Thymus (tissue), 11 donors: Measurements from ENCODE around the gene ATXN1. TPM values are rescaled to one million over a fixed set of nuclear protein-coding genes. Genes with fewer than 3 reads are reported as not detected.
"Not testable (repeated sequence)": the region's sequence is repeated elsewhere in the genome, so short reads cannot be mapped to it uniquely, and the experiment has no call there.

Experiments used
- DNase-seq, 9 donors: peaks; one replicate each; pipeline ENCODE4 v3.0.0-alpha.2; 2013; ENCODE audit warnings: low spot score in 9 of 9, low read depth in 6 of 9, missing footprints in 1 of 9
- H3K27ac ChIP-seq, 2 donors: one replicate each; pipeline ENCODE4 v1.5.1; 2013; ENCODE audit warnings: control low read depth in 1 of 2, low read depth in 1 of 2, low read length in 1 of 2, mild to moderate bottlenecking in 1 of 2, moderate library complexity in 1 of 2
- H3K27me3 ChIP-seq, 2 donors: one replicate each; pipeline ENCODE4 v1.5.1; 2013; ENCODE audit warnings: low read length in 1 of 2; ENCODE audit not compliant: control insufficient read depth in 2 of 2, insufficient read depth in 1 of 2
- H3K36me3 ChIP-seq, 2 donors: one replicate each; pipeline ENCODE4 v1.5.1; 2013; ENCODE audit warnings: low read length in 1 of 2, mild to moderate bottlenecking in 1 of 2, moderate library complexity in 1 of 2; ENCODE audit not compliant: control insufficient read depth in 2 of 2, insufficient read depth in 2 of 2
- H3K4me1 ChIP-seq, 2 donors: one replicate each; pipeline ENCODE4 v1.5.1; 2013; ENCODE audit warnings: low read length in 2 of 2; ENCODE audit not compliant: control insufficient read depth in 2 of 2, insufficient read depth in 2 of 2
- H3K4me3 ChIP-seq, 2 donors: one replicate each; pipeline ENCODE4 v1.5.1; 2013; ENCODE audit warnings: low read length in 2 of 2, control low read depth in 1 of 2, mild to moderate bottlenecking in 1 of 2
- H3K9me3 ChIP-seq, 2 donors: one replicate each; pipeline ENCODE4 v1.5.1; 2013; ENCODE audit warnings: low read length in 1 of 2, mild to moderate bottlenecking in 1 of 2; ENCODE audit not compliant: control insufficient read depth in 2 of 2, insufficient read depth in 1 of 2
- WGBS: extraction: QIAGEN DNeasy Blood & Tissue Kit; methylation state at CpG from one replicate; pipeline ENCODE4 v1.1.7; 2013; 5-methylcytosine and 5-hydroxymethylcytosine counted together
- polyA plus RNA-seq: library from polyadenylated mRNA; stranded (reverse); fragments of 200-250 nt; gene quantifications from one replicate; pipeline ENCODE4 v1.2.3, GENCODE V29; 2013
- total RNA-seq: library from RNA; stranded (reverse); fragments of 120-200 nt; gene quantifications from one replicate; pipeline ENCODE4 v1.2.4, GENCODE V29; 2013
- donor health status: healthy.

ATXN1 gene
- total and polyA plus RNA-seq, 2 donors: 6.8 to 7.1 TPM

DNA sequence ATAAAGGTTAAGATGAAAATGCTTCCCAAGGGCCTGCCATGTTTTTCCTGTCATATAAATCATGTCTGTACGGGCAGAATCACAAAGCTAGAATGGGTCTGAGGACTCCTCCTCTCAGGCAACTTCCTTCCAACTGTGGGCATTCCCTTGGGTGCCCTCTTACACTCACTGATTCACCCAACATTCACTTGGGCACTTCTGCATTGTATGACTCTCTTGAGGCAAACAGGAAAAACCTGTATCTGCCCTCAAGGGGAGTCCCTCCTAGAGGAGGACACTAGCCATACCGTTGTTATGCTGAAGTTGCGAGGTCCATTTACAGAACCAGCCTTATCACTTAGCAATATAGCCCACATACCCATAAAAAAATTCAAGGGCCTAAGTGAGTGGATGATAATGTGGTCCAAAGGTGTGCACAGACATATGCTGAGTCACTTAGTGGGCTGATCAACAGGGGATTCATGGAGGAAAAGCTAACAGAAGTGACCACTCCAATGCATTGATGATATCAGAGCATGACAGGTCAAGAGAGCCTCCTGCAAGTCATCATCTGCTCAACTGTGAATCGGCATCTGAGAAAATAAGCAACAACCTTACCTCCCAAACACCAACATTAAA, 131.1 kb downstream of the ATXN1 start:
- WGBS: 83% methylated on average over 4 of the region's 4 CpGs
- Histone ChIP-seq H3K4me3 (no peak overlapping the region), H3K4me1 (peaks cover 0 to 4% of the 10 kb centered on the region in 2 donors), H3K27ac (no peak overlapping the region), H3K36me3 (peaks cover 0 to 3% of the 10 kb centered on the region in 2 donors), H3K9me3 (no peaks in the 10 kb centered on the region), H3K27me3 (no peaks in the 10 kb centered on the region)
- no peak for DNase-seq

DNA sequence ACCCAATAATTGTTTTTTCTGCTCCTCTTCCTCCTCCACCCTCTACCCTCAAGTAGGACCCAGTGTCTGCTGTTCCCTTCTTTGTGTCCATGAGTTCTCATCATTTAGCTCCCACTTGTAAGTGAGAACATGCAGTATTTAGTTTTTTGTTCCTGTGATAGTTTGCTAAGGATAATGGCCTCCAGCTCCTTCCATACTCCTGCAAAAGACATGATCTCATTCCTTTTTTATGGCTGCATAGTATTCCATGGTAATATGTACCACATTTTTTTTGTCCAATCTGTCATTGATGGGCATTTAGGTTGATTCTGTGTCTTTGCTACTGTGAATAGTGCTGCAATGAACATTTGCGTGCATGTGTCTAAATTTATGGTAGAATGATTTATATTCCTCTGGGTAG, 132.7 kb downstream of the ATXN1 start:
- whole genome bisulfite sequencing: 100% methylated on average over 1 of the region's 1 CpG

DNA sequence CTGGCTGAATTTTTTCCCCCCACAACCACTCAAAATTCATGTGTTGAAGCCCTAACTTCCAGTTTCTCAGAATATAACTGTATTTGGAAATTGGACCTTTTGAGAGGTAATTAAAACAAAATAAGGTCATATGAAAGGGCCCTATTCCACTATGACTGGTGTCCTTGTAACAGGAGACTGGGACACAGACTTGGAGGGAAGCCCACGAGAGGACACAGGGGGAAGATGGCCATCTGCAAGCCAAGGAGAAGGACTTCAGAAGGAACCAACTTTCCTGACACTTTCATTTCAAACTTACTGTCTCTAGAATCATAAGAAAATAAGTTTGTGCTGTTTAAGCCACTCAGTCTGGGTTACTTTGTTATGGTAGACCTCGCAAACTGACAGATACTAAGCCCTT, 134.6 kb downstream of the ATXN1 start:
- H3K9me3 ChIP-seq: no peaks in the 10 kb centered on the region
- H3K4me3 ChIP-seq: no peak overlapping the region
- no peak overlapping the region for H3K27ac ChIP-seq
- WGBS: 81% methylated on average over 2 of the region's 2 CpGs
- no peak for DNase-seq
- H3K27me3 ChIP-seq: no peaks in the 10 kb centered on the region
- no peaks in the 10 kb centered on the region for H3K4me1 ChIP-seq
- H3K36me3 ChIP-seq: no peaks in the 10 kb centered on the region

More for the DNA sequence above, 132.7 kb downstream of the ATXN1 start:
- DNase-seq, H3K9me3 ChIP-seq, H3K4me1 ChIP-seq, H3K4me3 ChIP-seq, H3K27ac ChIP-seq, H3K27me3 ChIP-seq, H3K36me3 ChIP-seq: not testable (repeated sequence)

DNA sequence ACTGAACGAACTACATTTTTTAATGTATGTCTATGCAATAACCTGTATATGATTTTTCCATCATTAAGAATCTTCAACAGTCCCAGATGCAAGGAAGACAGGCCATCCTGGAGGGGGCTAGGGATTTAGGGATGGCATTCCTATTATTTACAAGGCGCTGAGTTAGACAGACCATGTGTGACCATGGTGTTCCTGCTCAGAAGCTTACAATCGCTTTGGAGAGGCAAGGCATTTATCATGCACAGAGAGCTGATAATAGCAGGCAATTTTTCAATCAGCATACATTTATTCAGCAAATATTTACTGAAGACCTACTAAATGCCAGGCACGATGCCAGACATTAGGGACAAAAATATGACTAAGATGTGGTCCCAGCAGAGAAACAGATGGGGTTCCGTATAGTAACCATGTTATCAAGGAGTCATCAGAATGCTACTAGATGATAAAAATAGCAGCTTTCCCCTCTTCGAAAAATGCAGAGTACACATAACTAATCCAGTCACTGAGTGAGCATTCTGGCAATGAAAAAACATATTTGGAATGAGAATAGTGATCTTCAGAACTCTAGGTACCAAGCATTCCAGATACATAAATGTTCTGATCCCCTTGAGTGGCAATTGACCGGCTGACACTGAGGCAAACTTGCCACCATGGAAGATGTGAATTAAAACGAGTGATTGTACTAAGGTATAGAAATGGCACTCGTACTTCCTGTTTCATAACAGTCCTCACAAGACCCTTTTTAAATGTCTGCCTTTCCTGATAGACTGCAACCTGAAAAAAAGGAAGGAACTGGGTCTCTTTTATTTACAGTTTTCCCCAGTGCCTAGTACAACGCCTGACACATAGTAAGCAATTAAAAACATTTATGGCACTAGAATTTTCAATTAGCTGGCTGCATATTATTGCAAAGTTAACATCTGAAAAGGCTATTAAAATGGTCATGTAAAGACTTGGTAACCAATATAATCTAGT, 135.7 kb downstream of the ATXN1 start:
- Histone ChIP-seq H3K4me1 (no peaks in the 10 kb centered on the region), H3K27me3 (no peaks in the 10 kb centered on the region), H3K9me3 (no peaks in the 10 kb centered on the region), H3K27ac (no peak overlapping the region), H3K36me3 (no peaks in the 10 kb centered on the region), H3K4me3 (no peak overlapping the region)
- 88% methylated on average over 10 of the region's 10 CpGs for WGBS
- DNase-seq: no peak

DNA sequence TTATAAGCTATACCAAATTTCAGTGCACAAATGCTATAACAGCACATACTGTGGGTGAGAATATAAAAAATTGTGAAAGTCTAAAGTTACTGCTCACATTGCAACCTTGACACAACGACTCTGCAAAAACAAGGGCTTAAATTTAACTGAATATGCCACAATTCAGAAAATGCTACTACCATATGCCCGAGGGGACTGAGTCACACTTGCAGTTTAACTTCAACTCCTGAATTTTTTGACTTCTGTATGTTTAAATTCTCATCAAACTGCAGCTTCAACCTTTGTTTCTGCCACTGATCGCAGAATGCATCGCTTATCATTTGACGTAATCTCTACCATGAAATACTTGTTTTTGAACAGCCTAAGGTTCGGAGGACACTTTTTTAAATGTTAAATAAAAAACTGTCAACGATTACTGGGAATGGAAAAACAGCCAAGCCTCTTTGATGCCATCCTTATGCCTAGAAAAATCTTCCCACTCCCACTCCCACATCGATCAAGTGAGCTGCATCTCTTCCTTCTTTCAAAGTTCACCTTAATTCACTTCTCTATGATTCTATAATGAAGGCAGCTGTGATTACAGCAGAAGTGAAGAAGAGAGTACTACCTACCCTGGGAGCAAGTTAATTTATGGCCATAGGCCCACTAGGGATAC, 136.5 kb downstream of the ATXN1 start:
- WGBS: 93% methylated on average over 8 of the region's 8 CpGs
- H3K9me3 ChIP-seq: no peaks in the 10 kb centered on the region
- H3K36me3 ChIP-seq: no peaks in the 10 kb centered on the region
- no peaks in the 10 kb centered on the region for H3K4me1 ChIP-seq
- no peak overlapping the region for H3K27ac ChIP-seq
- H3K4me3 ChIP-seq: no peak overlapping the region
- DNase-seq: no peak
- H3K27me3 ChIP-seq: no peaks in the 10 kb centered on the region

DNA sequence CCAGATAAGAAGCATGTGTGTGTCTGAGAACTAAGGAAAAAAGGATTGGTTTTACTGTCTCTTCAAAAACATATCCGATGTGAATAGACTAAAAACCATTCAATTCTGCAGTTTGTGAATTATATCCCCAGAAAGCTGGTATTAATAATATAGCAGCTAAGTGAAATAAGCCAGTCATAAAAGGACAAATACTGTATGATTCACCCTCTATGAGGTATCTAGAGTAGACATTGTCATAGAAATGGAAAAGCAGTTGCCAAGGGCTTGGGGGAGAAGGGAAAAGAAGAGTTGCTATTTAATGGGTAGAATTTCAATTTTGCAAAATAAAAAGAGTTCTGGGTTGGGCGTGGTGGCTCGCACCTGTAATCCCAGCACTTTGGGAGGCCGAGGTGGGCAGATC, 137.5 kb downstream of the ATXN1 start:
- Histone ChIP-seq H3K4me3 (no peak overlapping the region), H3K9me3 (no peaks in the 10 kb centered on the region), H3K27ac (no peak overlapping the region), H3K4me1 (no peaks in the 10 kb centered on the region), H3K36me3 (no peaks in the 10 kb centered on the region), H3K27me3 (no peaks in the 10 kb centered on the region)
- DNase-seq: no peak
- 97% methylated on average over 4 of the region's 4 CpGs for WGBS

DNA sequence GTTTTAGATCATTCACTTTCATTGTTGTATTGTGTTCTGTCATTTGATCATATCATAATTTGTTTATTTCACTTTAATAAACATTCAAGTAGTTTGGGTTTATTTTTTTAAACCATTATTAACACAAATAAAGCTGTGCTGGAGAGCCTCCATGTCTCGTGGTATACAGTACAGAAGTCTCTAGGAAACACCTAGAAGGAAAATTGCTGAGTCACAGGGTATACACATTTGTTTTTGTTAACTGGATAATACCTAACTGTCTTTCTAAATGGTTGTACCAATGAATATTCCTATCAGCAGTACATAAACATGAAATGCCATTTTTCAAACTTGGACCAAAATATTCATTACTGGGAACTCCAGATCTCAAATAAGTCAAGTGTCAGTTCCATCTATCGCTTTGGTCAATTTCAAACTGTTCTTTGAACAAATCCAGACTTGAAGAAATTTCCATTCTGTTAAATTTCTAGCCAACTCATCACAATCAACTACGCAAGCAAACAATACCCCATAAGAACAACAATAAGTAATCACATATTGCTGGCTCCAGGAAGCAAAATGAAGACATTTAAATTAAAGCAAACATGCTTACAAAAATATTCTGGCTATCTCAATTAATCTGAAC, 138.1 kb downstream of the ATXN1 start:
- DNase-seq: no peak
- Histone ChIP-seq H3K27ac (no peak overlapping the region), H3K4me3 (no peak overlapping the region), H3K36me3 (no peaks in the 10 kb centered on the region), H3K9me3 (no peaks in the 10 kb centered on the region), H3K4me1 (no peaks in the 10 kb centered on the region), H3K27me3 (no peaks in the 10 kb centered on the region)
- 95% methylated on average over 3 of the region's 3 CpGs for WGBS

DNA sequence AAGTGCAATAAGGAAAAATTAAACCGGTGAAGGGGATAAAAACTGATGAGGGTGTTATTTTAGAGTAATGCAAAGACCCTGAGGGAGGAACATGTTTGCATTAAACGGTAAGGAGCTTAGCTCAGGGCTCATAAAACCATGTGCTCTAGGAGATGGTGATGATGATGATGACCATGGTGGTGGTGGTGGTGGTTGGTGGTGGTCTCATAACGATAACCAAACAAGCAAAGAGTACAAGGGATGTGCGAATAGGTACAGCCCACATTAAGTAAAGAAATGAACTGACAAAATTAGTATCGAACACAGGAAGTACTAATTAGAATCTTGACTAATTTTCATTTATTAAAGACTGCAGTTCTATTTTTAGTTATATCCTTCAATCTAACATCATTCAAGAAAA, 139.1 kb downstream of the ATXN1 start:
- Histone ChIP-seq H3K4me1 (no peaks in the 10 kb centered on the region), H3K27ac (no peak overlapping the region), H3K27me3 (no peaks in the 10 kb centered on the region), H3K4me3 (no peak overlapping the region), H3K9me3 (no peaks in the 10 kb centered on the region), H3K36me3 (no peaks in the 10 kb centered on the region)
- no peak for DNase-seq
- 96% methylated on average over 5 of the region's 5 CpGs for WGBS

DNA sequence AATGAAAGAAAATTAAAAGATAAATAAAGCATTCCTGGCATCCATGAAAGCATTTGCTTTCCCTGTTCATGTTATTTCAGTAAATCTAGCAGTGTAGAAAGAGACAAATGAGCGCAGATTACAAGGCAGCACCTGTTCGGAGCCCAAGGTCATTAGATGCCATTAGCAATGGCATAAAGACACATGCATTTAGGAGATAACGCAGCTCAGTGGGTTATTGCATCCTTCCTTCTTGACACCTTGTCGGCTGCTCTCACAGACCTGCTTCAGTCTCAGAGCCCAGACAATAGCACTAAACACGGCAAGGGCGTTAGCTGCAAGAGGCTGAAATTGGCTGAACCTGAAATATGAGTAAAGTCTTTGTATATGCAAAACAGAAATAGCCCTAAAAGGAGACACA, 140.3 kb downstream of the ATXN1 start:
- no peak overlapping the region for H3K27ac ChIP-seq
- no peak overlapping the region for H3K4me3 ChIP-seq
- H3K36me3 ChIP-seq: no peaks in the 10 kb centered on the region
- no peak for DNase-seq
- H3K27me3 ChIP-seq: no peaks in the 10 kb centered on the region
- H3K9me3 ChIP-seq: no peaks in the 10 kb centered on the region
- 80% methylated on average over 6 of the region's 6 CpGs for WGBS
- H3K4me1 ChIP-seq: no peaks in the 10 kb centered on the region
